CD4-positive, CD25-positive, alpha-beta regulatory T cell (primary cell): ENCODE data around the gene PREX1. TPM values are rescaled to one million over a fixed set of nuclear protein-coding genes. Genes with fewer than 3 reads are reported as not detected.
A peak's percentile ranks its signal among the peaks of the same experiment; 100 is the strongest.

ENCODE experiments used
- ATAC-seq, 2 donors: fragments of 150-1000 bp; cut with Tn5 transposase; one replicate each; pipeline ENCODE4 v1.10.0; 2021; ENCODE audit warnings: low read depth in 2 of 2, moderate number of reproducible peaks in 2 of 2, moderate library complexity in 1 of 2
- DNase-seq, 3 donors: peaks; one replicate each; pipeline versions ENCODE4 v3.0.0 to v3.0.0-alpha.2; 2012 to 2022; ENCODE audit warnings: mixed read lengths in 1 of 3
- H3K27ac ChIP-seq: one replicate; pipeline ENCODE4 v1.7.0; 2013; ENCODE audit warnings: mild to moderate bottlenecking, low read length; ENCODE audit not compliant: insufficient read depth, poor library complexity, severe bottlenecking
- H3K27me3 ChIP-seq: one replicate; pipeline ENCODE4 v1.7.0; 2013; ENCODE audit warnings: low read length; ENCODE audit not compliant: control insufficient read depth, insufficient read depth
- H3K36me3 ChIP-seq: one replicate; pipeline ENCODE4 v1.7.0; 2013; ENCODE audit warnings: mild to moderate bottlenecking, low read length, moderate library complexity; ENCODE audit not compliant: control insufficient read depth, insufficient read depth
- H3K4me1 ChIP-seq: 2 replicates; pipeline ENCODE4 v1.7.0; 2013; ENCODE audit warnings: mild to moderate bottlenecking, low read length; ENCODE audit not compliant: insufficient read depth, control insufficient read depth, poor library complexity, severe bottlenecking
- H3K4me3 ChIP-seq: one replicate; pipeline ENCODE4 v1.7.0; 2013; ENCODE audit warnings: low read depth, mild to moderate bottlenecking, low read length, moderate library complexity
- H3K9me3 ChIP-seq, 2 experiments: 1 replicate in 1 of 2; 2 replicates in 1 of 2; pipeline ENCODE4 v1.7.0; 2013; ENCODE audit warnings: low read length in 2 of 2, mild to moderate bottlenecking in 1 of 2, moderate library complexity in 1 of 2; ENCODE audit not compliant: control insufficient read depth in 2 of 2
- H3K27ac Mint-ChIP-seq, 3 donors: one replicate each; pipeline ENCODE4 v1.8.0; 2020 to 2022; ENCODE audit warnings: mild to moderate bottlenecking in 3 of 3, mixed read lengths in 3 of 3, moderate library complexity in 2 of 3
- H3K27me3 Mint-ChIP-seq: one replicate; pipeline ENCODE4 v1.8.0; 2022; ENCODE audit warnings: mild to moderate bottlenecking, mixed read lengths
- H3K36me3 Mint-ChIP-seq: one replicate; pipeline ENCODE4 v1.8.0; 2020; ENCODE audit warnings: mixed read lengths
- H3K4me1 Mint-ChIP-seq, 4 donors: one replicate each; pipeline ENCODE4 v1.8.0; 2020 to 2022; ENCODE audit warnings: mixed read lengths in 4 of 4, mild to moderate bottlenecking in 1 of 4
- H3K4me3 Mint-ChIP-seq, 4 donors: one replicate each; pipeline ENCODE4 v1.8.0; 2020 to 2022; ENCODE audit warnings: mild to moderate bottlenecking in 4 of 4, mixed read lengths in 4 of 4, moderate library complexity in 3 of 4
- H3K9me3 Mint-ChIP-seq, 7 donors: one replicate each; pipeline ENCODE4 v1.8.0; 2020 to 2022; ENCODE audit warnings: mixed read lengths in 7 of 7, mild to moderate bottlenecking in 3 of 7, moderate library complexity in 2 of 7
- polyA plus RNA-seq, 4 donors: library from polyadenylated mRNA; unstranded; fragments of 300-500 nt; fragmentation: Illumina TruSeq; gene quantifications; one replicate each; pipeline ENCODE4 v1.2.3, GENCODE V29; 2021
- total RNA-seq: library from RNA; stranded (reverse); gene quantifications from one replicate; pipeline ENCODE4 v1.2.3, GENCODE V29; 2022

The PREX1 gene
- total and polyA plus RNA-seq, 5 donors from 2014 or later, result 40.8 to 264 (median 57.0) TPM

DNA sequence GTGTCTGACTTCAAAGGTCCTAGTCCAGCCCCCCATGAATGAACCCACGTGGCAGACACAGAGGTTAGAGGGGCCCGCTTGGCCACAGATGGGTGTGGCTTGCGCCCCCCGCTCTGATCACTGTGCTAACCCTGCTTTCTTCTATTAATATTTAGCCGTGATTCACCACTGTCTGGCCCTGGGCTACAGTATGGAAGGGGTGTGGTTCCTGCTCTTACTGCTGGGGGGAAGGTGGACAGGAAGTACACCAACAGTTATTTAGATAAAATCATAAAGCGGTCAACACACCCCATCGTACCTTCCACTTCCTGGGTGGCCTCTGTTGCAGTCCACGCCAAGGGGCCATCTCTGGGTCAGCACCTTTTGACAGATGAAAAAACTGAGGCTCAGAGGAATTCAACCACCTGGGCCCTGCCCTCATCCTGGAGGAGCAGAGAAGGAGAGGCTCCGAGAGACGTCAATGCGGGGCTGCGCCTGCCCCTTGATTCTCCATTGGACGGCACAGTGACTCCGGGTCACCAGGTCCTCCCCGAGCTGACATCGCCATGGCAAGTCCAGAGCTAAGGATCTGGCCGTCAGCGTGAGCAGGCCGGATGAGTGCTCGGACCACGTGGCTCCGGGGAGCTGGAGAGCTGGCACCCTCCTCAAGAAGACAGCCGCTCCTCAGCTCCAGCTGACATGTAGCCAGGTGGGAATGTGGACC, 206.3 kb downstream of the PREX1 start:
- peak in 1 of 2 donors; percentile 3 for ATAC-seq
- Histone ChIP-seq H3K27ac (no peak overlapping the region), H3K4me1 (peaks cover 14% of the 10 kb centered on the region), H3K27me3 (no peaks in the 10 kb centered on the region), H3K9me3 (no peaks in the 10 kb centered on the region), H3K4me3 (no peak overlapping the region), H3K36me3 (peaks cover 30% of the 10 kb centered on the region)
- Mint-ChIP-seq H3K36me3 (peaks cover 14% of the 10 kb centered on the region), H3K9me3 (peaks cover 0 to 7% (median 0%) of the 10 kb centered on the region in 7 donors), H3K27me3 (no peaks in the 10 kb centered on the region), H3K4me1 (peaks cover 6 to 23% (median 11%) of the 10 kb centered on the region in 4 donors), H3K4me3 (peak overlapping the region in 1 of 4 donors; percentile 71), H3K27ac (peak overlapping the region in 2 of 3 donors; percentile 12 to 57)
- peak in 1 of 3 donors; percentile 26 for DNase-seq

DNA sequence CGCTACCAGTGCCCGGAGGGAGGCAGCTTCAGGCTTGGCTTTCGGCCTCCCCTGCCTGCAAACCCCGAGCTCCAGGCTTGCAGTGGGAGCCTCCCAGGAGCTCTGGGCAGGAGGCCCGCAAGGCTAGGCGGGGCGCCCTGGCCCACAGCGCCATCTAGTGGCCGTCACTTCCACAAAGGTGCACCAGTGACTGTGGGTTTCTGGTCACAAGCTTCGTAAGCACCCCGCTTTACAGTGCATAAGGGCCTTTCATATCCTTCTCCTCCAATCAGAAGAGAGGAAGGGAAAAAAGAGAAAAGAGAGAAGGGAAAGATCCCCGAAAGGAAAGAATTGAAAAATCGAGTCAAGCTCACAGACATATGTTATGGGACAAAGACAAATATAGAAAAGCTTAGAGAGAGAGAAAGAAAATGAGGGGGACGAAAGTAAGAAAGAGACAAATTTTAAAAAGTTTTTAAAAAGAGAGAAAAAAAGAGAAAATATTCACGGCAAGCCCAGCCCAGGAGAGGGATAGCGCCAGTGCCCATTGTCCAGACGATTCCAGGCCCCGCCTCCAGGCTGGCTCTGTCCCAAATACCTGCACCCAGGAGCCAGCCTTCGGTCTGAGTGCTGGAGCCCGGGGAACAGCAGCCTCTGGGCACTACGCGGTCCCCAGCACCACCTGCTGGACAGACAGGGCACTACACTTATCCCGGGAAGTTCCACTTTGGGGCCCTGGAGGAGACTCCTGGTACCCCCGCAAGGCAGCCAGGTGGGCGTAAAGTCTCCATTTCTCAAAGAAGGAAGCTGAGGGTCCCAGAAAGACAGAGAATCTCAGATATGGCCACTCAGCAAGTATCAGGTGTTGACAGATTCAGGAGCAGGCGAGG, 207.1 kb downstream of the PREX1 start:
- Mint-ChIP-seq H3K9me3 (peaks cover 0 to 4% (median 0%) of the 10 kb centered on the region in 7 donors), H3K27me3 (no peaks in the 10 kb centered on the region), H3K27ac (peak overlapping the region; percentile 12 to 68 (median 67)), H3K4me3 (peak overlapping the region; percentile 26 to 88 (median 50)), H3K4me1 (peaks cover 6 to 23% (median 11%) of the 10 kb centered on the region in 4 donors), H3K36me3 (peaks cover 8% of the 10 kb centered on the region)
- Histone ChIP-seq H3K27ac (no peak overlapping the region), H3K36me3 (peaks cover 22% of the 10 kb centered on the region), H3K4me3 (peak overlapping the region; percentile 37), H3K9me3 (no peaks in the 10 kb centered on the region), H3K4me1 (peaks cover 14% of the 10 kb centered on the region), H3K27me3 (no peaks in the 10 kb centered on the region)
- ATAC-seq (peak; percentile 69 to 70), DNase-seq (peak; percentile 55 to 72 (median 60))

DNA sequence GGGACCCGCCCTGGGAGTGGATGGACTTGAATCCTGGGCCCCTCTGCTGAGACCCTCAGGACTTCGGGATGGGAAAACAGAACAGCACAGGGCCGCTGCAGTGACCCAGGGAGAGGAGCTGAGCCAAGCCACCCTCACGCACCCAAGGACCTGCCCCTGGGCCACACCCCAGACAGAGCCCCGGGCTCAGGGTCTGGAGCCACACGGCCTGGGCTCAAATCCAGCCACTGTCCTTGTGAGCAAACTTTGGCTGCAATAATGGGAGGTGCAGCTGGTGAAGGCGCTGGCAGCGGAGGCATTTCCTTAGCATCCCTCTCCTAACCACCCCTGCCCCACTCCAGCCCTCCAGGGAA, 207.7 kb downstream of the PREX1 start:
- peaks cover 16% of the 10 kb centered on the region for H3K36me3 ChIP-seq
- no peak for ATAC-seq

DNA sequence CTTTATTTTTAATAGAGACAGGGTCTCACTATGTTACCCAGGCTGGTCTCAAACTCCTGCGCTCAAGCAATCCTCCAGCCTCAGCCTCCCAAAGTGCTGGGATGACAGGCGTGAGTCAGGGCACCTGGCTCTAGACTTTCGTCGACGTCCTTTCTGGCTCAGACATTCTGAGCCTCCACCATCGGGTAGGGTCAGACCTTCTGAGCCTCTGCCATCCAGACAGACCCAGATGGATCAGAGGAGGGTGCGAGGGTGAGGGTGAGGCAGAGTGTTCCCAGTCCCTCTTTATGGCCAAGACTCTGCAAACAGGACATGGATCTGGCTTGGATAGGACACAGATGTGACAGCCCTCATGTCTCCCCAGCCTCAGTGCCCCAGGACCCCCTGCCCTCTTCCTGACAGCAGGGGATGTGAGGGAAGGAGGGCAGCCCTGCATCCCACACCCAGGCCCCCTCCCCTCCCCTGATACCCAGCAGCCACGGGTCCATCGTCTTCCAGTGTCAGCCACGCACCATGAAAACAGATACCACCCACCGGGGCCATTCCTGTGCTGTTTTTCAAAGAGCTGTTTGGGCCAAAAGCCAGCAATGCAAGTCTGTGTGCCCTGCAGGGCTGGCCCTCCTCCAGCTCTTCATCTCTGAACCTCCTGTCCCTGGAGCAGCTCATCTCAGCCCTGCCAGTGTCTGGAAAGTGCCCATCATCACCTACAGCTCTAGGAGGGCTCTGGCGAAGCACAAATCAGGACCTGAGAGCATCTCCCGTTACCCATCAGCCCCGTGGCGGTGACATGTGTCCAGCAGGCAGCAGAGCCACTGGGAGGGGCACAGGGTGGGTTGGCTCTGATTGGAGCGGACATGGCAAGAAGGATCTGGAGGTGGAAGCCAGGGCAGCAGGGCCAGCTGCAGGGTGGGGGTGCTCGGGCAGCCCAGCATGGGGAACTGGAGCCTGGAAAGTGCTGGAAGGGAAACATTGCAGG, 208.4 kb downstream of the PREX1 start:
- H3K9me3 ChIP-seq, result no peaks in the 10 kb centered on the region
- peaks cover 0 to 2% (median 0%) of the 10 kb centered on the region in 7 donors for H3K9me3 Mint-ChIP-seq
- ATAC-seq, result no peak
- no peaks in the 10 kb centered on the region for H3K36me3 Mint-ChIP-seq
- no peak for DNase-seq
- no peak overlapping the region for H3K27ac Mint-ChIP-seq
- H3K4me1 Mint-ChIP-seq, result peaks cover 6 to 21% (median 11%) of the 10 kb centered on the region in 4 donors
- no peaks in the 10 kb centered on the region for H3K27me3 ChIP-seq
- H3K27ac ChIP-seq, result no peak overlapping the region
- no peak overlapping the region for H3K4me3 ChIP-seq
- peaks cover 9% of the 10 kb centered on the region for H3K36me3 ChIP-seq
- H3K27me3 Mint-ChIP-seq, result no peaks in the 10 kb centered on the region
- no peak overlapping the region for H3K4me3 Mint-ChIP-seq
- H3K4me1 ChIP-seq, result peaks cover 14% of the 10 kb centered on the region

More for the DNA sequence above, 207.7 kb downstream of the PREX1 start:
- H3K27ac Mint-ChIP-seq, result no peak overlapping the region
- H3K27ac ChIP-seq, result no peak overlapping the region
- H3K9me3 Mint-ChIP-seq, result peaks cover 0 to 3% (median 0%) of the 10 kb centered on the region in 7 donors
- H3K27me3 ChIP-seq, result no peaks in the 10 kb centered on the region
- no peaks in the 10 kb centered on the region for H3K9me3 ChIP-seq
- H3K27me3 Mint-ChIP-seq, result no peaks in the 10 kb centered on the region
- peaks cover 6% of the 10 kb centered on the region for H3K36me3 Mint-ChIP-seq
- H3K4me3 Mint-ChIP-seq, result no peak overlapping the region
- H3K4me1 Mint-ChIP-seq, result peaks cover 6 to 23% (median 11%) of the 10 kb centered on the region in 4 donors
- H3K4me1 ChIP-seq, result peaks cover 14% of the 10 kb centered on the region
- no peak for DNase-seq
- H3K4me3 ChIP-seq, result no peak overlapping the region

DNA sequence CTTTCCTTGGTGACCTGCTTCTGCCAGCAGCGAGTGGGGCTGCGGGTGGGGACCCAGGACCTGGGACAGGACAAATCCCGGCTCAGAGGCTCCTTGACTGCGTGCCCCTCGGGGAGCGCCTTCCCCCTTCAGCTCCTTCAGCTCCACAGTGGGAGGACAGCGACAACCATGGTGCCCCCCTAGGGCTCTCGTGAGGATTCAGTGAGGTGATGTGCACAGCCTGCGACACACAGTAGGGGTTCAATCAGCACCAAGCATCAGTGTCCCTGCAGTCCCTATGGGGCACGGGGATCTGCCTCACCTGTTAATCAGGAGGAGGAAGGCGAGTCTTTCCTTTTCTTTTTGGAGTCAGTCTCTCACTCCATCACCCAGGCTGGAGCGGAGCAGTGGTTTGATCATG, 209.2 kb downstream of the PREX1 start:
- no peaks in the 10 kb centered on the region for H3K27me3 Mint-ChIP-seq
- DNase-seq (no peak), ATAC-seq (no peak)
- Histone ChIP-seq H3K4me3 (no peak overlapping the region), H3K9me3 (no peaks in the 10 kb centered on the region), H3K27me3 (no peaks in the 10 kb centered on the region), H3K4me1 (peaks cover 14% of the 10 kb centered on the region), H3K36me3 (peaks cover 2% of the 10 kb centered on the region), H3K27ac (no peak overlapping the region)
- H3K9me3 Mint-ChIP-seq, result peaks cover 0 to 2% (median 0%) of the 10 kb centered on the region in 7 donors
- no peak overlapping the region for H3K27ac Mint-ChIP-seq
- H3K4me1 Mint-ChIP-seq, result peaks cover 6 to 21% (median 11%) of the 10 kb centered on the region in 4 donors
- no peak overlapping the region for H3K4me3 Mint-ChIP-seq
- H3K36me3 Mint-ChIP-seq, result no peaks in the 10 kb centered on the region

DNA sequence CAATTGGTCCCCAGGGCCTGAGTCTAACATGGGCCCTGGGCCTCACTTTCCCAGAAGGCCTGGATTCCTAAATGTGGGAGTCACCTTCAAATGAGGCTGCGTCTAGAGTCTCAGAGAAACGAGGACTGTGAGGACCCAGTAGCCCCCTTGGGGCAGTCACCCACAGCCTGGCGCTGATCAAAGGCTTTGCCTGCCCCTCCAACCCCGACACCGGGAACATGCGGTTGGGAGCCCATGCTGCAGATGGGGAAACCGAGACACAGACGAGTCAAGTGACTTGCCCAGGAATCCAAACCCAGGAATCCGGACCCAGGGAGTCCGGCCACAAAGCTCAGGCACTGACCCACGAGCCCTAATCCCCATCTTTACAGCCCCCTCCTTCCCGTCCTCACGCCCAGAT, 209.7 kb downstream of the PREX1 start:
- Mint-ChIP-seq H3K4me3 (no peak overlapping the region), H3K27me3 (no peaks in the 10 kb centered on the region), H3K9me3 (peaks cover 0 to 2% (median 0%) of the 10 kb centered on the region in 7 donors), H3K4me1 (peaks cover 6 to 21% (median 11%) of the 10 kb centered on the region in 4 donors), H3K36me3 (no peaks in the 10 kb centered on the region), H3K27ac (no peak overlapping the region)
- ATAC-seq (no peak), DNase-seq (no peak)
- Histone ChIP-seq H3K36me3 (no peaks in the 10 kb centered on the region), H3K4me1 (peaks cover 14% of the 10 kb centered on the region), H3K4me3 (no peak overlapping the region), H3K27ac (no peak overlapping the region), H3K9me3 (no peaks in the 10 kb centered on the region), H3K27me3 (no peaks in the 10 kb centered on the region)

DNA sequence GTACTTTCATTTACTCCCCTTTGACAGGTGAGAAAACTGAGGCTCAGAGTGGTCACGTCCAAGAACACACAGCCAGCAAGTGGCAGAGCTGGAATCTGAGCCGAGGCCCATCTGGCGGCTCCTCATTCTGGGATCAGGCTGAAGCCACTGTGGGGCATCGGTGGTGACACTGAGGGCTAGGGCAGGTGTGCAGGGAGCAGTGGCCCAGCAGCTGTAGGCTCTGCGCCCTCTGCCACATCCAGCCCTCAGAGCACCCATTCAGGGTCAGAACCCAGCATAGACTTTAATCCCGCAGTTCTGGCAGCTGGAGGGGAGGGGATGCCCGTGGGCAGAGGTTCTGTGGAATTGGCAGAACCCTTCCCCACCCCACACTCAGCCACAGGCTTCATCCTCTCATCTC, 210.3 kb downstream of the PREX1 start:
- Histone ChIP-seq H3K9me3 (no peaks in the 10 kb centered on the region), H3K4me1 (peaks cover 14% of the 10 kb centered on the region), H3K27ac (no peak overlapping the region), H3K4me3 (no peak overlapping the region), H3K36me3 (no peaks in the 10 kb centered on the region), H3K27me3 (no peaks in the 10 kb centered on the region)
- Mint-ChIP-seq H3K9me3 (peaks cover 0 to 2% (median 0%) of the 10 kb centered on the region in 7 donors), H3K4me3 (no peak overlapping the region), H3K27me3 (no peaks in the 10 kb centered on the region), H3K36me3 (no peaks in the 10 kb centered on the region), H3K4me1 (peaks cover 6 to 17% (median 11%) of the 10 kb centered on the region in 4 donors), H3K27ac (no peak overlapping the region)
- DNase-seq, result no peak
- ATAC-seq, result no peak
